Stimulated activated CD8-positive, alpha-beta memory T cell treated with anti-CD3 and anti-CD28 coated beads, Interleukin-15, amount 100 ng/mL, for 4 hours (primary cell): ENCODE measurements around the gene KCNT2.
"Not testable (repeated sequence)": the region's sequence is repeated elsewhere in the genome, so short reads cannot be mapped to it uniquely, and the experiment has no call there.

Experiments used
- DNase-seq, 2 donors: peaks; one replicate each; pipeline ENCODE4 v3.0.0-alpha.2; 2020; ENCODE audit warnings: low read depth in 2 of 2

Gene KCNT2

DNA sequence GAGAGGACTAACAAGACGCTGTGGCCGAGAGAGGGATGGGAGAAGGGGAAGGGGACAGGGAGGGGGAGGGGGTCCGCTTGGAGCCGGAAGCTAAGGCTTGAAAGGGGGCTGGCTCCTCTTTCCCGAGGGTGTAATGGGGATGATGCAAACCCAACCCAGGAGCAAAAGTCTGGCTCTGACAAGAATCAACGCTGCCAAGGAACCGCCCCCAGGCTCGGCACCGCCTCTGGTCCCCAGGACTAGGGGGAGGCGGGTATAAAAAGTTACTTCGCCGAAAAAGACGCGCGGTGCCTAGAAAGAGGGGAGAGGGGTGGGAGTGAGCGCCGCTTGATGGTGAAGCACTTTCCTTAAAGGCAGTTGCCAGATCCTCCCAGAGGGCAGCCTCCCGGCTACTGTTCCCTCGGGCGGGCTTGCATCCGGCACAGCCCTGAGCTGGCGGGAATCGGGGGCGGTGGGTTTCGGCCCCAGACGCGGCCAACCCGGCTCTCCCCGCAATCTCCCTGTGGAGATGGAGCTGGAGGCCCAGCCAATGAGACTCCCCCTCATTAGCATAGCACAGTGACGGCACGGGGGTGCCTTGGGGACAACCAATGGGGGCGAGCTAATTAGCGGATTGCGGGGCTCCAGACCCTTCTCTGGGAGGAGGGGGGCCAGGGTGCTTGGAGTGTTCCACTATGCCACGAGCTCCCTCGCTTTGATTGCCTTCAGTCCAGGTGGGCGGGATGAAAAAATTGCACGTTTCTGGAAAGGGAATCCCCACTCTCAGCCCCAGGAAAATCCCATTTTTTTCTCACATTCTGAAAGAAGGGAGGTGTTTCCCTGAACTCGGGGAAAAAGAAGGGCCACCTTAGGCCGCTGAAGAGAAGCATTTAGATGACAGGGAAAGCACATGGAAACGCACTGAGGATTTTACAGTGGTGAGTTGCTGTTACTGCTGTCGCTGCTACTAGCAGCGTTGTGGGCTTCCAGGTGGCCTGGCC lies at the start of gene KCNT2:
Gene KCNT2, minus strand, starts transcription at position 51 of the 980 bp plus-strand sequence. CDS start 131 bp downstream, outside the sequence.
- no peak for DNase-seq

DNA sequence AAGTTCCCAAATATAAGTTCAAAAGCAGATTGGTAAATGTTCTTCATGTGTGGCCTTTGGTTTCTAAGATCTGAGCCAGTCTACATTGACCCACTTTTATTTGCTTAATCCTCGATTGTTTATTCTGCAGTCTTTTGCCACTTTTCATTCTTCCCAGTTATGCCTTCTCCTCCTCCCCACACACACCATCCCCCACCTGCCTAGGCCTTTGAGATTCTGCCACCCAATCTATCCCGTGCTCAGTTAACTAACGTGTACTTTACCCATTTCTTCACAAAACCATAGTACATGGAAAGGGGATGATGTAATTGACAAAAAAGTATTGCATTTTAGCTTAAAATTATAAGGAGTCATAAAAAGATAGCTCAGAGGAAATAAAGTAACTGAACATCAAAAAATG lies 47.3 kb upstream of the KCNT2 start:
- no peak for DNase-seq

DNA sequence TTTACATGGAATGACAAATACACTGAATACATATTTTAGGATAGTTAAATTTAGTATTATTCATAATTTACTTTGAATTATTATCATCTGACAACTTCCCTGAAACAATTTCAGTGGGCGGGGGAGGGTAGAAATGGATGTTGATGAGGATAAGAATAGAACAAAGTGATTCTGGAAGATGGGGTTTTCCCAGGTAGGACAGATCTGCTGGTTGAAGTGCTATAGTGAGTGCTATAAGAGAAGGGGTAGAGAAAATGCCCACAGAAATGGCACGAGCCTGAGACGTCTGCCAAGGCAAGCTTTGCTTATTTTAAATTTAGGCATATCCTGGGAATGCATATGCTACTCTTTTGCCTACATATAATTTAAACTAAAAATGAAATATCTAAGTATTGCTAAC lies 46.8 kb upstream of the KCNT2 start:
- no peak for DNase-seq

- no peak for DNase-seq
Measured at GRCh38 chr1:196654271-196654670, 46.0 kb upstream of the KCNT2 start.

DNA sequence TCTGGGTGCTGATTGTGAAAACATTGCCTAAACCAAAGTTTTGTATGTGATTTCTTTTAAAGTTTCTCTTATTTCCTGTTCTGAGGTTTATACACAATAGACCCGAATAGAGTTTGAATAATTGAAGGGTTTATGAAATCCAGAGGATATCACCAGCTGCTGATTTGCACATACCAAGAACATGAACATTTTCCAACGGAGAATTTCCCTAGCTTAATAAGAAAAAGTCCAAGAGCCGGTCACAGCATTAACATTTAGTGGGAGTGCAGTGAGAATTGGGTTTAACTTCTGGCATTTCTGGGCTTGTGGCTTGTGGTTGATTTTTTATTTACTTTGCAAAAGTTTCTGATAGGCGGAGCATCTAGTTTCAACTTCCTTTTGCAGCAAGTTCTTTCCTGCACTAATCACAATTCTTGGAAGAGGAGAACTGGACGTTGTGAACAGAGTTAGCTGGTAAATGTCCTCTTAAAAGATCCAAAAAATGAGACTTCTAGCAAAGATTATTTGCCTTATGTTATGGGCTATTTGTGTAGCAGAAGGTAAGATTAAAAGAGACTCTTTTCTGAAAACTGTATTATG lies 43.5 kb upstream of the KCNT2 start, which contains the start of gene CFH:
Gene CFH, plus strand, starts transcription at position 407 of the 579 bp plus-strand sequence. Its CDS starts 75 bp downstream, at position 482.
- no peak for DNase-seq

- DNase-seq: no peak
Measured at GRCh38 chr1:196651079-196651478, 42.8 kb upstream of the KCNT2 start.

DNA sequence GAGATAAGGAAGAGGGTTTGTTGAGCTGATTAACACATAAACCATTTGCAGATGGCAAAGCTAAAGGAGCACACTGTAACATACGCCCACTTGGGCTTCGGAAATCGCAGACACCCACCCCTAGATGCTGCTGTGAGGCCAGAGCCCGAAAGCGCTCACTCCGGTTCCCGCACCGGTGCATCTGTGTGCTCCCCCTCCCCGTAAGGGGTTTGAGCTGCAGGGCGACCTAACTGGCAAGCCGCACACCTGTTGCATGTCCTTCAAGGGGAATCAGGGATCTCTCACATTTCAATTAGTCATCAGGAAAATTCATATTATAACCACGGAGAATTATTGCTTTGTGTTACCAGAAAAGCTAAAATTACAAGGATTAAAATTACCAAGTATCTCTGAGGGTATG lies 42.2 kb upstream of the KCNT2 start:
- DNase-seq: no peak

DNA sequence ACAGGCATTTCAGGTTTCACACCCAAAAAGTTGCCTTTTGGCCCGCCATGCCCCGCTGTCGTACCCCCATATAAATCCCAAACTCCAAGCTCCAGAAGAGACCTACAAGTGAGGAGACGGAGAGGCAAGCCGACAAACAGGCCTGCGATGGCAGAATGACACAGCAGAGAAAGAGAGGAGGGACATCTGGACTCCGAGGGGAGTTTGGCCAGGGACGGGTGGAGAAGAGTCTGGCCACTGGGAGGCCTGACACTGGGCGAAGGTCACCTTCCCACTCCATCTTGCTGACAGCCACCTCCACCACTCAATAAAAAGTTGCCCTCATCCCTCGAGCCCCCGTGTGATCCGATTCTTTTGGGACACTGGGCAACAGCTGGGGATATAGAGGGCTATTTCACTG lies 41.8 kb upstream of the KCNT2 start:
- no peak for DNase-seq

GRCh38 chr1:196640976-196641375 lies 32.7 kb upstream of the KCNT2 start:
- no peak for DNase-seq

GRCh38 chr1:196639291-196639690 lies 31.1 kb upstream of the KCNT2 start:
- not testable (repeated sequence) for DNase-seq

- DNase-seq: no peak
Measured at GRCh38 chr1:196638466-196638865, 30.2 kb upstream of the KCNT2 start.

GRCh38 chr1:196637606-196638005 lies 29.4 kb upstream of the KCNT2 start:
- no peak for DNase-seq

GRCh38 chr1:196628838-196629237 lies 20.6 kb upstream of the KCNT2 start:
- DNase-seq: no peak

- DNase-seq: no peak
Measured at GRCh38 chr1:196623079-196623478, 14.8 kb upstream of the KCNT2 start.

GRCh38 chr1:196619721-196620120 lies 11.5 kb upstream of the KCNT2 start:
- no peak for DNase-seq

GRCh38 chr1:196611873-196612272 lies 3.6 kb upstream of the KCNT2 start:
- no peak for DNase-seq

DNA sequence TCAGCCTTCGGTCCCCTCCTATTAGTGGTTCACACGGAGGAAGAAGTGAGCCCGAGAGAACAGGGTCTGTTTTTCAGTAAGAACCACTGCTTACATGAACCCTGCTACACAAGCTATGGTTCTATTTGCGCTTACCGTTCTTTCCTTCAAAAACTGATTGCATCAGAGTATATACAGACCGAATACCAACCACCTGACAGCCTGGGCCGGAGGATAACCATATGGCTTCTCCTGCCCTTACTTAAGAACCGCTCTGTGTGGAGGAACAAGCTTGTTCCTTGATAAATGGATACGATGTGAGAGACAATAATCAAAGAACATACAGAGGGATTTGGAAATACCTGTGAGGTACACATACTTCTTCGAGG lies 1.1 kb upstream of the KCNT2 start:
- DNase-seq: no peak

- no peak for DNase-seq
Measured at GRCh38 chr1:196607981-196608380, 259 bp downstream of the KCNT2 start.

- no peak for DNase-seq
Measured at GRCh38 chr1:196603651-196604050, 4.6 kb downstream of the KCNT2 start.

DNA sequence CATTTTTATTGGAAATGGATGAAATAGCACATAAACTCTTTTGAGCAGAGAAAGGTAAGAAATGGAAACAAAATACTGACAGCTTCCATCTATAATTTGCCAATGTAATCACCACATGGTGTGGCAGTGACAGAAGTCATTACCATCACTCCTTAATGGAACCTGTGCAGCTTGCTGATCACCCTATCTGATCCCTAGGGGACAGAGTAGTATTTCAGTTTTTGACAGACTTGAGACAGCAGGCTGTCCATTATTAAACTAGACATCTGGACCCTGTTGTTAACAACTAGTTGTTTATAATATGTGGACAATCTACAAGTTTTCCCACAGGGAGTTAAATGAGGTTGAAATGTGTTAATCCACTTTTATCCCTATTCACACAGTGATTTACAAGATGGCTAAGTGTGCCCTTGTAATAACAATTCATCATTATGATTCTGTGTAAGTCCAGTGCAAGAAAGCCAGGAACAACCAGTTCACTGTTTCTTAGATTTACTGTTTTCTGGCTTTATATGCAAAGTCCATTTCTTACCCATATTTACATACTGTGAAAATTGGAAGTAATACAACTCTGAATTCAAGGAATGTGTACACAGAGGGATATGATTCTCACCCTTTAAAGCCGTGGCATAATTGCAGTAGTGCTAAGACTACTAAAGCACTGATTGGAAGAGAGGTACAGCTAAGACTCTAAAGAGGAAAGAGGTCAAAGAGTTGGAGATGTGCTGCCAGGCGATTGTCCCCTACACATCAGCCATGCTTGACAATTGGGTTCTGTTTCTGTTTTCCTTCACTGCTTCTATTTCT lies 9.1 kb downstream of the KCNT2 start:
- no peak for DNase-seq

DNA sequence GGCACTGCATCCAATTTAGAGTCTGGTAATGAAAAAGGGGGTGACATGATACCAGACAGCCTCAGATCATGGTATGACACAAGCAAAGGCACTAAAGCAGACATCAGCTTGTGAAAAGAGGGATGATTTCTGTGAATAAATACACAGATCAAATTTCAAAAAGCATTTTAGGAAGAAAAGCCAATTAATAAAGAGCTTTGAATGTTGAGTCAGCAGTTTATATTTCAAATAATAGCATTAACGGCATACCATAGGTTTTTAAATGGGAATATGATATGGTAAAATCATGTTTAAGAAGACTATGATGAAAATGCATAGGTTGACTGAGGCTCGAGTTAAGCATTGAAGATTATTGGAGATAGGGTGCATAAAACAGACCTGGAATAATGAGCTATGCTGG lies 13.5 kb downstream of the KCNT2 start:
- DNase-seq: no peak

GRCh38 chr1:196593955-196594354 lies 14.3 kb downstream of the KCNT2 start:
- no peak for DNase-seq
